ENCODE data around the gene GPR89A.
"Not testable (repeated sequence)": the region's sequence is repeated elsewhere in the genome, so short reads cannot be mapped to it uniquely, and the experiment has no call there.

GPR89A gene

GRCh38 chr1:145684858-145685257 lies 77.1 kb downstream of the GPR89A start:
- DNase-seq (ENCODE audit: low spot score) = not testable (repeated sequence)

DNA sequence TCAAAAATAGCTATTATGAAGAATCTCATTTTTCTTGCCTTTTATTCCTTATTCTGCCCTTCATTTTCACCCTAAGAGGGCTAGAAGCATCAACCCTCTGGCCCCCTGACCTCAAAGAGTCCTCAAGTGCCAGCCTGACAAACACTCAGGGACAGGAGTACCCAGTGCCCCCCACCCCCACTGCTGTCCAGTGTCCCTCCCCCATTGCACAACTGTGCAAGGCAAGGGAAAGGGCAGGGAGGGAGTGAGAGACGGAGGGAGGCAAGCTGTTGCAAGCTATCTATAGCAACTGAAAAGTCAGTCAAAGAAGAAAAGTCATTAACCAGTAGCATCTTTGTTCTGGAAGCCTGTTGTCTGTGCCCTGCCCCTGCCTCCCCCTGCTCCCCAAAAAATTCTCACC lies 78.3 kb downstream of the GPR89A start:
- not testable (repeated sequence) for DNase-seq (ENCODE audit: low spot score)

GRCh38 chr1:145688328-145688727 lies 80.5 kb downstream of the GPR89A start:
- DNase-seq (ENCODE audit: low spot score) = no peak

GRCh38 chr1:145688924-145689323 lies 81.1 kb downstream of the GPR89A start:
- DNase-seq (ENCODE audit: low spot score) = no peak

DNA sequence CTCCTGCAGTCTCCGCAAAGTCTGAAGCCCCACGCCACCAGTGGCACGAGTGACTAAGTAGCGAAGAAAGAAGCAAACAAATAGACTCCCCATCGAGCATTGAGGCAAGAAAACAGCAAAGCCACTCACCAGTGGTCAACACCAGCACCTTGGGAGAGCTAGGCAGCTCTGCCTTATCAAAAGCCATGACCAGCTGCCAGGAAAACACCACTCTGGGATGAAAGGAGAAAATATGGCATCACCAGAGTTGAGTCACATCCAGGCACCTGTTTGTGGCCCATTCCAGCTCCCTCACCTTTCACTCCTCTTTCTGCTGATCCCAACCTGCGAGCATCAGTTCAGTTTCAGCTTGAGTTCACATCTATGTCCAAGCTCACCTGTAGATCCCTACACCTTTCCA lies 82.1 kb downstream of the GPR89A start:
- no peak for DNase-seq (ENCODE audit: low spot score)

DNA sequence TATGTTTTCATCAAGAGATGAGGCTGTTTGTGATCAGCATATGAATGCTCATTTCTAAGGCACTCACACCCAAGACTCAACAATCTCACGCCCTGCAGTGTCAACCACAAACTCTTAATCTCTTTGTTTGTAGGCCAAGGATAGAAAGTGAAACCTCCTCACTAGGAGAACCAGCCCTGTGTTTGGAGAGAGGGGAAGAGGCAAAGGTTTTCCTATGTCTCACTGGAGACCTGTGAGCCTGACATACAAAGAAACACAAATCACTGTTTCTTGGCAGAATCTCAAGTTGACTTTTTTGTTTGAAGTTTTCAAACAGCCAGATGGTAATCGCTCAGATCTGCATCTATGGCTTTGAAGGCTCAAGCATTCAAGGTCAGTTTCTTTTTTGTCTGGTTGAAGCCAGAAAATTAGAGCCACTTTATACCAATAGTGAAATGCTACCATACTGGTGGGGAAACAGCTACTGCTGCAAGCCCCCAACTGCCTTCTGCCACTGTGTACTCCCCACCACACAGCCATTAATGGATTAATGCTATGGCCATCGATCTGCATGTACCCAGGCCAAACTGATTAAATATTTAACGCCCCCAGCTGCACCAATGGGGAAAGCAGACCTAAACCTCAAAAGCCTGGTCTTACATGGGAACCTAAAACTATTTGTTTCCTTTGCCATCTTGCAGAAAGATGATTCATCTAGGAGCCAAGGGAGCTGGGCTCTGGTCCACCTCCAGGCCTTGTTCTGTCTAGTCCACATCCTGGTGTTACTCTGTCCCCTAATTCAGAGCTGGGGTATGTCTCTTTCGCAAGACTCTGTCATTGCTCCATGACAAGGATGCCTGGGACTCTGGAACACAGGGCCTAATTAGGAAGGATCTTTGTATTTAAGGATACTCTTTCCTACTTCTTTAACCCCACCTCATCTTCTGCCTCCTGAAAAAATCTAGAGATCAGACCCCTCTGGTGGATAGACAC lies 83.1 kb downstream of the GPR89A start:
- no peak for DNase-seq (ENCODE audit: low spot score)

DNA sequence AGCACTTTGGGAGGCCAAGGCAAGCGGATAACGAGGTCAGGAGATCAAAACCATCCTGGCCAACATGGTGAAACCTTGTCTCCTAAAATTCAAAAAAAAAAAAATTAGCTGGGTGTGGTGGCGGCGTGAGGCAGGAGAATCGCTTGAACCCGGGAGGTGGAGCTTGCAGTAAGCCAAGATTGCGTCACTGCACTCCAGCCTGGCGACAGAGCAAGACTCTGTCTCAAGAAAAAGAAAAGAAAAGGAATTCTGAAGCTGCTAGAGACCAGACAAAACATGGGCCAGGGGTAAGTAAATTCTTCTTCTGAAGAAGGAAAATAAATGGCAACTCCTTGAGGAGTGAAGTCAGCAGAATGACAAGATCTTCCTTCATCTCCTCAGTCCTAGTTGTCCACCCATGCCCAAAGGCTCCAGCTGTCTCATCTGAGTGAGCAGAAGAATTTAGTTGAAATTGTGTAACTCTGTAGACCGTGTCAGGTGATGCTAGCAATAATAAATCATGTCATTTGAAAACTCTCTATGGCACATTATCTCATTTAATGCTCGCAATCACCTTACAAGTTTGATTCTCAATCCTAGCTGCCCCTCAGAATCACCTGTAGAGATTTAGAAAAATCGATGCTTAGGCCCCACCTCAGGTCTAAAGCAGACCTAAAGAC lies 85.1 kb downstream of the GPR89A start:
- DNase-seq (ENCODE audit: low spot score) = no peak

DNA sequence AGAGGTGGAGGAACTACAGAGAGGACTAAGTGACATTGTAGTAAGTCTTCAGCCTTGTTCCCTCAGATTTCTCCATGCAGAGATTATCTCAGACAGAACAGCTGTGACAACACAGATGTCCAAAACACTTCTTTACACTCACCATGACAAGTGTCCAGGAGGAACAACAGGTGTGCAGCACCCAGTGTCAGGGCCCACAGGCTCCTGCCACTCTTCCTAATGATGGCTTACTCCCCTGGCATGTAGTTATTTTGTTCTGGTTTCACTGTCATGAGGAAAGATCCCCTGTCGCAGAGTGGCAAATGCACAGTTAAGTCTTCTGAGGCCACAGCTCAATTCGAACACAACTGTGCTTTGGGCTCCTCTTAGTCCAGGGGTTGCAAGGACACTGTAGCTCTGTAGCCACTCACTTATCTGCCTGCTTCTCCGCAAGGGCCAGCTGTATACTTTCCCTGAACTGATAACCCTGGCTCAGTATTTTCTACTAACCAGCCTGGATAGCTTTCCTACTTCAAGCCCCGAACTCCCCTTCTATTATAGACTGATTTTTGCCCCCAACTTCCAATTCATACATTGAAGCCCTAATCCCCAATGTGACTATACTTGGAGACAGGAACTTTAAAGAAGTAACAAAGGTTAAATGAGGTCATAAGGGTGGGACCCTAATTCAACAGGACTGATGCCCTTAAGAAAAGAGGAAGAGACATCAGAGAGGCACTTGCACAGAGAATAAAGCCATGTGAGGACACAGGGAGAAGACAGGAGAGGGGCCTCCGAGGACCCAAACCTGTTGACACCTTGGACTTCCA lies 88.2 kb downstream of the GPR89A start:
- no peak for DNase-seq (ENCODE audit: low spot score)

- DNase-seq (ENCODE audit: low spot score) = no peak
Observed at GRCh38 chr1:145696630-145696960, 88.8 kb downstream of the GPR89A start.

GRCh38 chr1:145701306-145701862 lies 93.6 kb downstream of the GPR89A start:
- no peak for DNase-seq (ENCODE audit: low spot score)

GRCh38 chr1:145702052-145702451 lies 94.3 kb downstream of the GPR89A start:
- DNase-seq (ENCODE audit: low spot score) = no peak

GRCh38 chr1:145702826-145703225 lies 95.0 kb downstream of the GPR89A start:
- no peak for DNase-seq (ENCODE audit: low spot score)

GRCh38 chr1:145705622-145706021 lies 97.8 kb downstream of the GPR89A start:
- DNase-seq (ENCODE audit: low spot score) = no peak

DNA sequence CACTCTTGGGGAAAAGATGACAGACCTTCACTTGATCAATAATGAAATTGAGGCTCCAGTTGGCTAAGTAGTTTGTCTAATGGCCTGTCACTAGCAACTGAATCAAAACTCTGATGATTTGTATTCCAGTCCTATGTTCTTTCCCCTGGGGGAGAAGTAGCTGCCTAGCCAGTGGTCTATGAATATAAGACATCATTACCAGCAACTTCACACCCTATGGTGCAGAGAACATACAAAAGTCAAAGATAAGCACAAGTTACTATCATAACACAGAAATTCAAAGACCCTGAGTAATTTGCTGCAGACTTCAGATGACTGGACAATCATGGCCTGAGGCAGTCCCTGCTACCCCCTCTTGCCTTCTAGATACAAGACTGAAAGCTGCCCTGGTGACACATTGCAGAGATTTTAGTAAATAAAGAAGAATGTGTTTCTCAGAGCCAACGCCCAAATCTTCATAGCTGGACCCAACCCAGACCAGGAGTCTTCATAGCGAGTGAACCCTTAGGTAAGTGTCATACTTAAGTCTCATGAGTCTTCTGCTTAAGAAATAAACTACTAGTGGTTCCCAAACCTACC lies 98.4 kb downstream of the GPR89A start:
- DNase-seq (ENCODE audit: low spot score) = no peak

DNA sequence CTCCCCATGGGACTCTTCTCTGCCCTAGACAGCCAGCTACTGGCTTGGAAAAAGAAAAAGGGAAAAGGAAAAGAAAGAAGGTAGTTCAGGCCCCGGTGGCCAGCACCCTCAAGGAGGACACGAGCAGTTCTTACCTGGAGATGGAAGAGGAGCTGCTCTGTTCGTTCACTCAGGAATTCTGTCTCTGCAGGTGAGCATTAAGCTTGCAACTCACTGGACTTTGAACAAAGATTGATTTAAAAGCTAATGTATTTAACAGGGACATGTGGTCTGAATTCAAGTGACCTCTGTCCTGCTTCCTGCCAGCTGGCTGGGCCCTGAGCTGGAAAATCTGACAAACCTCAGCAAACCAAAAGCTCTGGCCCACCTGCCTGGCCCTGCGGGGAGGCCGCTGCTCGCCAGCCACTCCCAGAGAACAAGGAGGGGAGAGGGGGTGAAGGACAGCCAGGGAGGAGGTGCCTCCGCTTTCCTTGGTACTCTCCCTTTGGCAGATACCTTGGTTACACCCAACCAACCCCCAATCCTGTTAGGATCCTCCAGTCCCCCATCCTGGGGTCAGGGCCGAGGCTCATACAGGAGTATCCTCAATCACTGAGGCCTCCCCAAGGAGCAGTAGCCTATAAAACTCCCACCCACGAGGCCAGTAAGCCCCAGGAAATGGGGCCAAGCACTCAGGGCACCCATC lies 99.5 kb downstream of the GPR89A start, which contains the start of gene PDZK1:
Gene PDZK1 (minus strand): TSS at position 186 of the 685 bp plus-strand sequence. CDS start 19,347 bp downstream, outside the sequence.
- no peak for DNase-seq (ENCODE audit: low spot score)

DNA sequence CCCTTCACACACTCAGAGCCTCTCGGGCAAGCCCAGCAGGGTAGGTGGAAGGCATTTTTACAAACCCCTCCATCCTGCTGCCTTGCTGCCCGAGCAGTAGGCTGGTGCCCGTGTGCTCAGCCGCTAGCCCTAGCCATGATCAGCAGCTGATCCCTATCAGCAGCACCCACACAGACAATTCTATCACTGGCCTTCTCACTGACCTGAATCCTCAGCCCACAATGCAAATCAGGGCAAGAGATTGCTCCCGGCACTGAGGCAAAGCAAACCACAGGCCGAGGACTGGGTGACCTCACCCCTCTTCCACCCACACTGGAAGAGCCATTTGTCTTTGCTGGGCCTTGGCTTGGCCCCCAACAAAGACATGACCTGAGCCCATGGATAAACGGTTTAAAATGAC lies 100.3 kb downstream of the GPR89A start:
- peak; percentile 57 for DNase-seq (ENCODE audit: low spot score)

- no peak for DNase-seq (ENCODE audit: low spot score)
Observed at GRCh38 chr1:145710291-145711027, 102.7 kb downstream of the GPR89A start.

DNA sequence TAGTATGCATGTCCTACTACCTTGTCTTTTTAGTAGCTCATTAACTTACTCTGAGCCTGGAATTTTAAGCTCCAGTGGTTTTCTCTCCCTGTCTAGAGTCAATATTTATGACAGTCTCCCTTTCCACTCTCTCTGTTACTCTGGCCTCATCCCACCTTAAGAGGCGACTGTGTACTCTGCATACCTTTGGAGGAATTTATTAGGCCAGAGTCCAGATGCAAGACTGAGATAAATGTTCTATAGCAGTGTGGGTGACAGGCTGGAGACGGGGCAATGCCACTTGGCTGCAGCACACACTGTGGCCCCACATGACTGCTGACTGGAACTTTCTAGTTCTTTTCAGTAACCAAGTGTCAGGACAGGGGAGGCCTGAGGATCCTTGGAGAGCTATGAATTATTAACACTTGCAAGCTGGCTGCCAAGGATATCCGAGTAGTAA lies 103.4 kb downstream of the GPR89A start:
- no peak for DNase-seq (ENCODE audit: low spot score)

GRCh38 chr1:145714524-145715111 lies 106.8 kb downstream of the GPR89A start:
- no peak for DNase-seq (ENCODE audit: low spot score)
